GM20000 (cell line): ENCODE results near the gene KRT6C.

Source experiments
- DNase-seq: peaks from one replicate; pipeline ENCODE4 v3.0.0; 2012; ENCODE audit warnings: low spot score
- TF ChIP-seq, protein P1 (sequence below): IDR thresholded peaks from 2 replicates; pipeline ENCODE4 v1.5.1; 2012; ENCODE audit warnings: mild to moderate bottlenecking, control low read depth; ENCODE audit errors: extremely low read depth, missing control alignments

KRT6C gene

GRCh38 chr12:52436828-52437474, 36.7 kb downstream of the KRT6C start:
- DNase-seq = no peak
- TF ChIP-seq, protein P1, sequence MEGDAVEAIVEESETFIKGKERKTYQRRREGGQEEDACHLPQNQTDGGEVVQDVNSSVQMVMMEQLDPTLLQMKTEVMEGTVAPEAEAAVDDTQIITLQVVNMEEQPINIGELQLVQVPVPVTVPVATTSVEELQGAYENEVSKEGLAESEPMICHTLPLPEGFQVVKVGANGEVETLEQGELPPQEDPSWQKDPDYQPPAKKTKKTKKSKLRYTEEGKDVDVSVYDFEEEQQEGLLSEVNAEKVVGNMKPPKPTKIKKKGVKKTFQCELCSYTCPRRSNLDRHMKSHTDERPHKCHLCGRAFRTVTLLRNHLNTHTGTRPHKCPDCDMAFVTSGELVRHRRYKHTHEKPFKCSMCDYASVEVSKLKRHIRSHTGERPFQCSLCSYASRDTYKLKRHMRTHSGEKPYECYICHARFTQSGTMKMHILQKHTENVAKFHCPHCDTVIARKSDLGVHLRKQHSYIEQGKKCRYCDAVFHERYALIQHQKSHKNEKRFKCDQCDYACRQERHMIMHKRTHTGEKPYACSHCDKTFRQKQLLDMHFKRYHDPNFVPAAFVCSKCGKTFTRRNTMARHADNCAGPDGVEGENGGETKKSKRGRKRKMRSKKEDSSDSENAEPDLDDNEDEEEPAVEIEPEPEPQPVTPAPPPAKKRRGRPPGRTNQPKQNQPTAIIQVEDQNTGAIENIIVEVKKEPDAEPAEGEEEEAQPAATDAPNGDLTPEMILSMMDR = no peak

DNA sequence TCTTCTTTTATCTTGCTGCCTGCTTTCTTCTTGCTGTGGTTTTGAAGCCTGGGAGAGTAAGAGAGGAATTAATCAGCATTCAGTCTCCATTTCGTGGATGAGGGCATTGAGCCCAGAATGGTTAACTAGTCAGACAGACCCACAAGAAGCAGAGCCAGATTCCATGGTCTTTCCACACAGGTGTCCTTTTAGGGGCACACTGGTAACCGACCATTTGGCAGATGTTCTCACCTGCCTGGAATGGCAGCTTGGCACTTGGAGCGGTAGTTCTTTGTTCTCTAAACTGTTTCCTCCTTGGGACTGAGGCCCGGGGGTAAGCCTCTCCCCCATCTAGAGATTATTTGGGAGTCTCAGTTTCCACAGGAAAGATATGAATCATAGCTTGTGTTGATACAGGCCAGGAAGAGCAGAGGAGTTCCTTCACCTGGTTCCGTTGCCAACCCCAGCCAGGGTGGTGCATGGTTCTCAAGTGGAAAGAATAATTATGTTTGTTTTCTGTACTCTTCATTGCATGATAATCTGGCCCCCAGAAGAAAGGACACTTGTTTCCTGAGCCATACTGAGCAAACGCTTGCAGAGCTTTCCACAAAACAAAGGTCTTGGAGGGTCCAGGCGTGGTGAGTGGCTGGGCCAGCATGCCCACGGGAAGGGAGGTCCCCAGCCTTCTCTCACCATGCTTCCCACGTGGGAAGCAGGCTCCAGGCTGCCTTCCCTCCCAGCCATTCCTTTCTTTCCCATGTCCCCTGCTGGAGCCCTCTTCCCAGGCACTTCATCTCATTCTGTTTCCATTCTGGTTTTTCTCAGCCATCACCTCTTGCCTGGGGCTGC, 37.4 kb downstream of the KRT6C start:
- TF ChIP-seq, protein P1 = no peak
- no peak for DNase-seq

DNA sequence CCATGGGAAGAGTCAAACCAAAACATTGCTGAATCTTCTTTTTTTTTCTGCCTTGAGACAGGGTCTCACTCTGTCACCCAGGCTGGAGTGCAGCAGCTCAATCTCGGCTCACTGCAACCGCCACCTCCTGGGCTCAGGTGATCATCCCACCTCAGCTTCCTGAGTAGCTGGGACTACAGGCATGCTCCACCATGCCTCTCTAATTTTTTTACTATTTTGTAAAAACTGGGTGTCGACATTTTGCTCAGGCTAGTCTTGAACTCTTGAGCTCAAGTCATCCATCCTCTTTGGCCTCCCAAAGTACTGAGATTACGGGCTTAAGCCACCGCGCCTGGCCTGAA, 38.0 kb downstream of the KRT6C start:
- TF ChIP-seq, protein P1 = no peak
- DNase-seq = no peak

DNA sequence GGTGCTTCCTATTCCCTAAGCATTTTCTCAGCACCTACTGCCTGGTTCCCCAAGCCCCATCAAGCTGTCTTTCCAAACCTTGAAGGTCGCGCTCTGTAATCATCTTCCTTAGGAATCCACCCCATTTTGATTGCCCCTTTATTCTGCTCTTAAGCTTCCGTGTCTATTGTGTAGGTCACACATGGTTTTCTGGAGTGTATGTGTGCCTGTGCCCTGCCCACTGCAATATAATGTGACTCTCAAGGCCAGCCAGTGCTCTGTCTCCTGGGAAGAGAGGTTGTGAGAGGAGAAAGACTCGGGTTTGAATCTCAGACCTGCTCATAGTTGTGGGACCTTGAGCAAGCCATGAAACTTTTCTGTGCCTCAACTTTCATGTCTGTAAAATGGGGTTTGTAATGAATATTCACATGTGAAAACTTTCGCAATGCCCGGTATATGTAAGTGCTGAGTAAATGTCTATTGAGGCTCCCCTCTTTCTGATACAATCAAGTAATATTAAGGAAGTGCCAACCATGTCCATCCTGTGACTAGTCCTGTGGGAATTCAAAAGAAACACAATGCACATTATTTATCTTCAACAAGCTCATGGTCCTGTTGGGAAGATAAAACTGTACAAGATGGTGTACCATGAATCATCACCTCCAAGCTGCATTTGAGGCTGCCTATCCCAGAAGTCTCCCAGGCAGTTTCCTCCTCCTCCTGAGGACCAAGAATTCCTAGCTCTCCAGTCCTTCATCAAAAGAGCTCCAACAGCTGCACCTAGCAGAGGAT, 38.7 kb downstream of the KRT6C start:
- DNase-seq = no peak
- TF ChIP-seq, protein P1 = no peak

DNA sequence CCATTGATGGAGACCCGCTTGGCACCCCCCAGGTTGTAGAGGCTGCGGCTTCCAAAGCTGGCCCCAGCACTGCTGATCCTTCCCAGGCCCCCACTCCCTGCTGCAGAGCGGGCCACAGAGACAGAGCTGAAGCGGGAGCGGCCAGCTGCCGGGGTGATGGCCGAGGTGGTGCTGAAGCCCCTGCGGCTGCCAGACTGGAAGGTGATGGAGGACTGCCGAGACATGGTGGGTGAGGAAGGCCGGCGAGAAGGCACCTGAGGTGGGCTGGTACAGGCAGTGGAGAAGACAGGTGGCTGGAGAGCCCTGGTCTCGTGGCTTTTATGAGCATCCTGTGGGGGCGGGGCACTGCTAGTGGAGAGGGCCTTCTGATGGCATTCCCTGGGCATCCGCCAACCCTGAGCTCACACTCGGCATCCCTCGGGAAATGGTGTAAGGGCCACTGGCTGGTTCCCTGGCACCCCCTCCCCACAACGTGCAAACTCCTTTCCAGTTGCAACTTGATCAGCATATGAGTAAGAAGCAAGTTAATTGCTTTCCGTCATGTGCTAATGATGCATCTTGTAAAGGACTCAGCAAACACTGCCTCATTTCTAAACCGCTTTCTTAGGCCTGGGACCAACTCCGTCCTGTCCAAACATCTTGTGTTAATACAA, 39.4 kb downstream of the KRT6C start, which contains the start of gene KRT75:
KRT75 (minus strand) TSS at position 291 of the 653 bp plus-strand sequence; CDS start at position 224, 67 bp downstream.
- TF ChIP-seq, protein P1 = no peak
- DNase-seq = no peak

- DNase-seq = no peak
- TF ChIP-seq, protein P1 = no peak
Measured at GRCh38 chr12:52433501-52434080, 40.0 kb downstream of the KRT6C start.
